Suprapubic skin (tissue), 4 donors: ENCODE results near the gene ADRB1.

Experiments
- POLR2A ChIP-seq, 2 donors: fragments of 450-650 bp; IDR thresholded peaks; one replicate each; pipeline ENCODE4 v1.6.1; 2017; ENCODE audit warnings: antibody characterized with exemption in 2 of 2, mild to moderate bottlenecking in 2 of 2, moderate library complexity in 2 of 2
- POLR2AphosphoS5 ChIP-seq, 3 donors: sonication (generic); formaldehyde crosslinking; IDR thresholded peaks; one replicate each; pipeline ENCODE4 v1.6.1; 2017; ENCODE audit warnings: antibody characterized with exemption in 3 of 3
- TF ChIP-seq, protein P1 (sequence below), 2 donors: fragments of 200-600 bp in 1 of 2; fragments of 450-650 bp in 1 of 2; sonication (generic) in 1 of 2; IDR thresholded peaks; one replicate each; pipeline ENCODE4 v1.5.1; 2016 to 2019; ENCODE audit warnings: antibody characterized with exemption in 2 of 2, mild to moderate bottlenecking in 1 of 2, moderate library complexity in 1 of 2

DNA sequence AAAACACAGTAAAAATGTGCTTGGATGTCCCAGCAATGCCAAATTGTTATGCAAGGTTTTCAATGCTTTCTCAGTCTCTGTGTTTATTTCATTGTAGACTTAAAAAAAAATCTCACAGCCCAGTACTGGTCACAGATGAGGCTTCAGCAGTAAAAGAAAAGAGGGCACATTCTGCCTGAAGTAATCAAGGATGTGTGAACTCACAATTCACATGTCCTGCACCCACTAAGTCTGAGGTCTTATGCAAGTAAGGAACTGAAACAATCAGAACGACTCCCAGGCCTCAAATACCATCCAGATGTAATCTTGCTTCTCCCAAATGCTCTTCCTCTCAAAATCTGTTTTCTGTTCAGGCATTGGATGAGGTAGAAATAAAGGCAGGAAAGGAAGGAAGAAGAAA lies 33.7 kb downstream of the ADRB1 start:
- TF ChIP-seq, protein P1, sequence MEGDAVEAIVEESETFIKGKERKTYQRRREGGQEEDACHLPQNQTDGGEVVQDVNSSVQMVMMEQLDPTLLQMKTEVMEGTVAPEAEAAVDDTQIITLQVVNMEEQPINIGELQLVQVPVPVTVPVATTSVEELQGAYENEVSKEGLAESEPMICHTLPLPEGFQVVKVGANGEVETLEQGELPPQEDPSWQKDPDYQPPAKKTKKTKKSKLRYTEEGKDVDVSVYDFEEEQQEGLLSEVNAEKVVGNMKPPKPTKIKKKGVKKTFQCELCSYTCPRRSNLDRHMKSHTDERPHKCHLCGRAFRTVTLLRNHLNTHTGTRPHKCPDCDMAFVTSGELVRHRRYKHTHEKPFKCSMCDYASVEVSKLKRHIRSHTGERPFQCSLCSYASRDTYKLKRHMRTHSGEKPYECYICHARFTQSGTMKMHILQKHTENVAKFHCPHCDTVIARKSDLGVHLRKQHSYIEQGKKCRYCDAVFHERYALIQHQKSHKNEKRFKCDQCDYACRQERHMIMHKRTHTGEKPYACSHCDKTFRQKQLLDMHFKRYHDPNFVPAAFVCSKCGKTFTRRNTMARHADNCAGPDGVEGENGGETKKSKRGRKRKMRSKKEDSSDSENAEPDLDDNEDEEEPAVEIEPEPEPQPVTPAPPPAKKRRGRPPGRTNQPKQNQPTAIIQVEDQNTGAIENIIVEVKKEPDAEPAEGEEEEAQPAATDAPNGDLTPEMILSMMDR (IDR thresholded peaks at IDR 0.05) = no peak
- TF ChIP-seq POLR2A (IDR thresholded peaks at IDR 0.05) (no peak), POLR2AphosphoS5 (IDR thresholded peaks at IDR 0.05) (no peak)
